LNCAP (cell line): ENCODE results near the gene G6PD.
"Not testable (repeated sequence)": the region's sequence is repeated elsewhere in the genome, so short reads cannot be mapped to it uniquely, and the experiment has no call there.

Experiments used
- CTCF ChIP-seq: fragments of 450-650 bp; IDR thresholded peaks from 2 replicates; pipeline ENCODE4 v1.5.1; 2017; ENCODE audit warnings: mild to moderate bottlenecking

The G6PD gene

GRCh38 chrX:154546354-154547244, at the start of gene G6PD:
Gene G6PD, minus strand, starts transcription at chrX:154546846. Its CDS starts 691 bp downstream, at chrX:154546155.
- TF ChIP-seq CTCF, result no peak

- no peak for TF ChIP-seq CTCF
Observed at GRCh38 chrX:154595559-154596249, 49.1 kb upstream of the G6PD start.

GRCh38 chrX:154594491-154594890, 47.8 kb upstream of the G6PD start:
- no peak for TF ChIP-seq CTCF

- TF ChIP-seq CTCF, result no peak
Observed at GRCh38 chrX:154593201-154593600, 46.6 kb upstream of the G6PD start.

- no peak for TF ChIP-seq CTCF
Observed at GRCh38 chrX:154592505-154592904, 45.9 kb upstream of the G6PD start.

- not testable (repeated sequence) for TF ChIP-seq CTCF
Observed at GRCh38 chrX:154584585-154585183, 38.0 kb upstream of the G6PD start, which contains the start of gene CTAG1A. Gene CTAG1A, plus strand, starts transcription at chrX:154585133. Its CDS starts 74 bp downstream, at chrX:154585207.

- no peak for TF ChIP-seq CTCF
Observed at GRCh38 chrX:154549766-154550165, 3.1 kb upstream of the G6PD start.
